Measurements from ENCODE around the gene PSMB5.

GRCh38 chr14:23023795-23024152, 10.9 kb downstream of the PSMB5 start:
- TF ChIP-seq CTCF (IDR thresholded peaks at IDR 0.05; ENCODE audit: low read depth, low read length, missing input control) (no peak), ATF3 (IDR thresholded peaks at IDR 0.05) (no peak), JUND (IDR thresholded peaks at IDR 0.05) (no peak), REST (IDR thresholded peaks at IDR 0.05) (no peak)
